ENCODE measurements around the gene SETBP1. TPM values are rescaled to one million over a fixed set of nuclear protein-coding genes. Genes with fewer than 3 reads are reported as not detected.

Gene SETBP1
- total RNA-seq, 1 donor from 2014 or later, result 80.0 TPM

GRCh38 chr18:45054636-45055035 lies 373.9 kb downstream of the SETBP1 start:
- peaks cover 31% of the 10 kb centered on the region for H3K36me3 Mint-ChIP-seq (ENCODE audit: unreplicated experiment)
- H3K4me1 Mint-ChIP-seq (ENCODE audit: unreplicated experiment), result peaks cover 44% of the 10 kb centered on the region
- H3K9me3 Mint-ChIP-seq (ENCODE audit: unreplicated experiment), result peaks cover 4% of the 10 kb centered on the region
- TF ChIP-seq CTCF (IDR thresholded peaks at IDR 0.05), result no peak
- H3K27ac Mint-ChIP-seq (ENCODE audit: unreplicated experiment), result no peak overlapping the region
- no peak for DNase-seq (ENCODE audit: extremely low spot score, unreplicated experiment)
- H3K4me3 Mint-ChIP-seq (ENCODE audit: unreplicated experiment), result no peak overlapping the region
- H3K27me3 Mint-ChIP-seq (ENCODE audit: unreplicated experiment), result no peaks in the 10 kb centered on the region

DNA sequence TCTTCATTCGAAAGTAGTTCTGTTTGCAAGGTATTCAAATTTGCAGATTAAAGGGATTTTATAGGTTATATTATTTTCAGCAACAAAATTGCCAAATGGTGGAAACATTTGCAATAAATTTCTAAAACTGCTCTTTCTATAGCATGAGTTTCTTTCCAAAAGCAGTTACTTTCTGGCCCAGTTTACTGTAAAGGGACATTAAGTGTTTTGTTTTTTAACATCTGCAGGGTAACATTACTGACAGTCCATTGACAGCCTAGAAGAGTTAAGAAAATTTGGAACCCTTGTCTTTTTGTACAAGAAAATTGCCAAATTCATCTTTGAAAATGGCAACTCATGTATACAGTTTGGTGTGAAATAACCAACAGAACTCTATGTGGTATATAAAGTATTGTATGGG lies 375.1 kb downstream of the SETBP1 start:
- no peak for DNase-seq (ENCODE audit: extremely low spot score, unreplicated experiment)
- TF ChIP-seq CTCF (IDR thresholded peaks at IDR 0.05), result no peak
- Mint-ChIP-seq H3K36me3 (ENCODE audit: unreplicated experiment) (peaks cover 31% of the 10 kb centered on the region), H3K27ac (ENCODE audit: unreplicated experiment) (no peak overlapping the region), H3K9me3 (ENCODE audit: unreplicated experiment) (peaks cover 4% of the 10 kb centered on the region), H3K4me3 (ENCODE audit: unreplicated experiment) (no peak overlapping the region), H3K4me1 (ENCODE audit: unreplicated experiment) (peaks cover 39% of the 10 kb centered on the region), H3K27me3 (ENCODE audit: unreplicated experiment) (no peaks in the 10 kb centered on the region)

DNA sequence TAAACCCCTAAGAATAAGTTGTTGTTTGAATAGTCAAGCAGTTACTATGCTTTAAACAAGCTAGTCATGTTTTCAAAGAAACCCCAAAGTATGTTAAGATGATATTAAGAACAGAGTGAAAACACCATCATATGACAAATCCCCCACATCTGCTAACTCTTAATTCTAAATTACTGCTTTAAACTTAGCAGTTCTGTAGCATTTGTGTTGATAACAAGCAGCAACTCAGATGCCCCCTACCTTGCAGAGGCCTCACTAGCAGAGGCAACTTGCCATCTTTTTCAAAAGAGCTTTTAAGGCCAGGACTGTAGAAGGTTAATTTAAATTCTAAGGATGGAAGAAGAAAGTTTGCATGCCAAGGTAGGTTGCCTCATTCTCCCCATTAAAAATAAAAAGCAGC lies 376.2 kb downstream of the SETBP1 start:
- no peaks in the 10 kb centered on the region for H3K27me3 Mint-ChIP-seq (ENCODE audit: unreplicated experiment)
- TF ChIP-seq CTCF (IDR thresholded peaks at IDR 0.05), result no peak
- DNase-seq (ENCODE audit: extremely low spot score, unreplicated experiment), result no peak

GRCh38 chr18:45057955-45058600 lies 377.4 kb downstream of the SETBP1 start:
- TF ChIP-seq CTCF (IDR thresholded peaks at IDR 0.05), result no peak
- H3K4me1 Mint-ChIP-seq (ENCODE audit: unreplicated experiment), result peaks cover 28% of the 10 kb centered on the region
- no peak for DNase-seq (ENCODE audit: extremely low spot score, unreplicated experiment)
- H3K36me3 Mint-ChIP-seq (ENCODE audit: unreplicated experiment), result peaks cover 39% of the 10 kb centered on the region
- no peak overlapping the region for H3K27ac Mint-ChIP-seq (ENCODE audit: unreplicated experiment)
- H3K9me3 Mint-ChIP-seq (ENCODE audit: unreplicated experiment), result peaks cover 4% of the 10 kb centered on the region
- H3K4me3 Mint-ChIP-seq (ENCODE audit: unreplicated experiment), result no peak overlapping the region
- no peaks in the 10 kb centered on the region for H3K27me3 Mint-ChIP-seq (ENCODE audit: unreplicated experiment)

More for the DNA sequence above, 376.2 kb downstream of the SETBP1 start:
- Mint-ChIP-seq H3K36me3 (ENCODE audit: unreplicated experiment) (peaks cover 36% of the 10 kb centered on the region), H3K9me3 (ENCODE audit: unreplicated experiment) (peaks cover 4% of the 10 kb centered on the region), H3K4me3 (ENCODE audit: unreplicated experiment) (no peak overlapping the region), H3K27ac (ENCODE audit: unreplicated experiment) (no peak overlapping the region), H3K4me1 (ENCODE audit: unreplicated experiment) (peaks cover 35% of the 10 kb centered on the region)

DNA sequence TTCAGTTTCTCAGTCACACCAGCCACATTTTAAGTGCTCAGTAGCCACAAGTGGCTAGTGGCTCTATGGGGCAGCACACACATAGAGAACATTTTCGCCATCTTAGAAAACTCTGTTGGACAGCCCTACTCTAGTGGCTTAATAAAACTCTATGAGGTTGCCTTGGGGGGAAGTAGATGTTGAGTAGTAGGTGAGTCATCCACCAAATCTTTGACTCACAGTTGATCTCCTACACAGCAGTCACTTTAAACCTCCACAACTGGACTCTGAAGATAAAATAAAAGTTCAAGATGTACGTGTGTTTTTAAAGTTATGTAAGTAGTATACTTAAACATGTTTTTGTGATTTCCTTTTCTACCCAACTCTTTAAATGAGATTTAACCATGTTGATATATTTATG lies 379.0 kb downstream of the SETBP1 start:
- no peak overlapping the region for H3K27ac Mint-ChIP-seq (ENCODE audit: unreplicated experiment)
- H3K9me3 Mint-ChIP-seq (ENCODE audit: unreplicated experiment), result peaks cover 4% of the 10 kb centered on the region
- TF ChIP-seq CTCF (IDR thresholded peaks at IDR 0.05), result no peak
- H3K4me3 Mint-ChIP-seq (ENCODE audit: unreplicated experiment), result no peak overlapping the region
- peaks cover 42% of the 10 kb centered on the region for H3K36me3 Mint-ChIP-seq (ENCODE audit: unreplicated experiment)
- DNase-seq (ENCODE audit: extremely low spot score, unreplicated experiment), result no peak
- no peaks in the 10 kb centered on the region for H3K27me3 Mint-ChIP-seq (ENCODE audit: unreplicated experiment)
- peaks cover 28% of the 10 kb centered on the region for H3K4me1 Mint-ChIP-seq (ENCODE audit: unreplicated experiment)
